ENCODE data around the gene SPRR5.

SPRR5 gene

GRCh38 chr1:152904688-152905440, 42.1 kb upstream of the SPRR5 start:
- Histone ChIP-seq H3K27me3 (replicated peaks; ENCODE audit: control insufficient read depth, insufficient read depth, low read length) (no peaks in the 10 kb centered on the region), H3K4me3 (replicated peaks; ENCODE audit: low read depth, low read length) (no peak overlapping the region), H3K36me3 (ENCODE audit: control insufficient read depth, insufficient read depth, low read length) (no peaks in the 10 kb centered on the region)
- TF ChIP-seq CTCF (IDR thresholded peaks at IDR 0.05; ENCODE audit: insufficient read depth, low read length, poor library complexity, severe bottlenecking): no peak
- DNase-seq (ENCODE audit: extremely low read depth, insufficient read length): no peak

DNA sequence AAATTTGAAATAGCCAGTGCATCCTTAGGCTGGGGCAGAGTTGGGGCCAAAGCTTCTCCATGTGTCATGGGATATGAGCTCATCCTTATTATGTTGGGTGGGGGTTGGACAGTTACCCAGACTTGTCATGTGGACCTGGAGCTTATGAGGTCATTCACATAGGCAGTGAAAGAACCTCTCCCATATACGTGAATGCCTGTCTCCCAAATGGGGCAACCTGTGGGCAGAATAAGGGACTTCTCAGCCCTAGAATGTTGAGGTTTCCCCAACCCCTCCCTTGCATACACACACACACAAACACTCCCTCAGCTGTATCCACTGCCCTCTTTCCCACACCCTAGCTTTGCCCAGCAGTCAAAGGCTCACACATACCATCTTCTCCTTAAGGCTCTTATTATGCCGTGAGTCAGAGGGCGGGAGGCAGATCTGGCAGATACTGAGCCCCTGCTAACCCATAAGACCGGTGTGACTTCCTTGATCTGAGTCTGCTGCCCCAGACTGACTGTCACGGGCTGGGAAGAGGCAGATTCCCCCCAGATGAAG, 40.9 kb upstream of the SPRR5 start:
- DNase-seq (ENCODE audit: extremely low read depth, insufficient read length): no peak
- no peak for TF ChIP-seq CTCF (IDR thresholded peaks at IDR 0.05; ENCODE audit: insufficient read depth, low read length, poor library complexity, severe bottlenecking)
- H3K4me3 ChIP-seq (replicated peaks; ENCODE audit: low read depth, low read length): no peak overlapping the region
- no peaks in the 10 kb centered on the region for H3K27me3 ChIP-seq (replicated peaks; ENCODE audit: control insufficient read depth, insufficient read depth, low read length)
- no peaks in the 10 kb centered on the region for H3K36me3 ChIP-seq (ENCODE audit: control insufficient read depth, insufficient read depth, low read length)

DNA sequence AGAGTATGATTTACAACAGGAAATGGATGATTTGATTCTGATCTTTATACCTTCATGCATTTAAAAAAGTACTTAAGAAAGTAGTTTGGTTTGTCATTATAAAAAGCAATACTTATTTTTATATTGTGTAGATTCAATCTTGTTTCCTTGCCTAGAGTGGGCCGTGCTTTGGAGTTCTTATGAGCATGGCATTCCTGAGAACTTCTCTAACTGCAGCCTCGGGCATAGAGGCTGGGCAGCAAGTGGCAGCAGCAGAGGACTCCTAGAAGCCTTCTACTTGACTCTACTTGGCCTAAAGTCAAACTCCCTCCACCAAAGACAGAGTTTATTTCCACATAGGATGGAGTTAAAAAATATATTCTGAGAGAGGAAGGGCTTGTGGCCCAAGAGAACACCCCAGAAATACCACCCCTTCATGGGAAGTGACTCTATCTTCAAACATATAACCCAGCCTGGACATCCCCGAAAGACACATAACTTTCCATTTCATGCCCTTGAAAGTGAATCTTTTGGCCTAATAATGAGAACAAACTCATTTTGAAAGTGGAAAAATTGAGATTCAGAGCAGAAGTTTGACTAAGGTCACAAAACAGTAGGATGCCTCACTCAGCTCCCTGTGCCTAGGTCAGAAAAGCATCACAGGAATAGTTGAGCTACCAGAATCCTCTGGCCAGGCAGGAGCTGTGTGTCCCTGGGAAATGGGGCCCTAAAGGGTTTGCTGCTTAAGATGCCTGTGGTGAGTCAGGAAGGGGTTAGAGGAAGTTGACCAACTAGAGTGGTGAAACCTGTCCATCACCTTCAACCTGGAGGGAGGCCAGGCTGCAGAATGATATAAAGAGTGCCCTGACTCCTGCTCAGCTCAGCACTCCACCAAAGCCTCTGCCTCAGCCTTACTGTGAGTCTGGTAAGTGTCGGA, 39.1 kb upstream of the SPRR5 start, which contains the start of gene IVL:
TSS of gene IVL (plus strand) at position 861 of the 916 bp plus-strand sequence. CDS start 1,252 bp downstream, outside the sequence.
- no peak for TF ChIP-seq CTCF (IDR thresholded peaks at IDR 0.05; ENCODE audit: insufficient read depth, low read length, poor library complexity, severe bottlenecking)
- no peaks in the 10 kb centered on the region for H3K36me3 ChIP-seq (ENCODE audit: control insufficient read depth, insufficient read depth, low read length)
- H3K4me3 ChIP-seq (replicated peaks; ENCODE audit: low read depth, low read length): peak within 1 kb of the TSS; percentile 39
- DNase-seq (ENCODE audit: extremely low read depth, insufficient read length): peak; percentile 57
- H3K27me3 ChIP-seq (replicated peaks; ENCODE audit: control insufficient read depth, insufficient read depth, low read length): no peaks in the 10 kb centered on the region

- Histone ChIP-seq H3K36me3 (ENCODE audit: control insufficient read depth, insufficient read depth, low read length) (no peaks in the 10 kb centered on the region), H3K4me3 (replicated peaks; ENCODE audit: low read depth, low read length) (no peak overlapping the region), H3K27me3 (replicated peaks; ENCODE audit: control insufficient read depth, insufficient read depth, low read length) (no peaks in the 10 kb centered on the region)
- DNase-seq (ENCODE audit: extremely low read depth, insufficient read length): no peak
- TF ChIP-seq CTCF (IDR thresholded peaks at IDR 0.05; ENCODE audit: insufficient read depth, low read length, poor library complexity, severe bottlenecking): no peak
Measured at GRCh38 chr1:152909206-152909605, 37.8 kb upstream of the SPRR5 start.

DNA sequence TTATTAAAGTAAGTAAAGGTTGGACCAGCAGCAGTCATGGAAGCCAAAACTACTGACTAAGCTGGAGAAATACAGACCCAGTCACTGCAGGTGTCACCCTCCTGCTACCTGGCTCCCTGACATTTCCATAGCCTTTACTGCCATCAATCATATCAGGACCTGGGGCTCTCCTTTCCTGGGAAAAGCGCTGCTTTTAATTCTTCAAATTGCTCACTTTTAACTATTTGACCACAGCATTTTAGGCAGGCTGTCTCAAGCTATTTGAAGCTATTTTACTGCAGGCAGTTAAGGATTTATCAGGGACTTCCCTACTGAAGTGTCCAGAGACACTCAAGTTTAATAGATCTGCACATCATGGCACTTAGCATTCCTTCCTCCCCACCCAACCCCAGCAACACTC, 34.5 kb upstream of the SPRR5 start:
- H3K27me3 ChIP-seq (replicated peaks; ENCODE audit: control insufficient read depth, insufficient read depth, low read length): no peaks in the 10 kb centered on the region
- no peak for DNase-seq (ENCODE audit: extremely low read depth, insufficient read length)
- H3K36me3 ChIP-seq (ENCODE audit: control insufficient read depth, insufficient read depth, low read length): no peaks in the 10 kb centered on the region
- no peak for TF ChIP-seq CTCF (IDR thresholded peaks at IDR 0.05; ENCODE audit: insufficient read depth, low read length, poor library complexity, severe bottlenecking)
- no peak overlapping the region for H3K4me3 ChIP-seq (replicated peaks; ENCODE audit: low read depth, low read length)
